ENCODE measurements around the gene SH2D3A. TPM values are rescaled to one million over a fixed set of nuclear protein-coding genes. Genes with fewer than 3 reads are reported as not detected.

Gene SH2D3A
- total RNA-seq, 1 experiment from 2014 or later: 43.4 TPM

- peaks cover 16% of the 10 kb centered on the region; the same call in 1 of the 2 replicates for H3F3A ChIP-seq (ENCODE audit: insufficient read depth, low read depth)
- BruUV-seq (replicated peaks): no TSS peak
- H3K9me3 ChIP-seq (ENCODE audit: insufficient read depth, low read depth): no peaks in the 10 kb centered on the region
- no peaks in the 10 kb centered on the region for H3K9me2 ChIP-seq (ENCODE audit: insufficient read depth)
- ChIA-PET CTCF (no interaction called here), POLR2A (ENCODE audit: unreplicated experiment) (no interaction called here)
- intact Hi-C loops (cut with micrococcal nuclease; ENCODE audit: unreplicated experiment): no loop called here
- TF ChIP-seq CTCF (conservative IDR thresholded peaks at IDR 0.05) (no peak), EZH2 (IDR thresholded peaks at IDR 0.05; ENCODE audit: low read depth) (no peak)
- H3K4me3 ChIP-seq: no peak overlapping the region
- H3K27me3 ChIP-seq (ENCODE audit: insufficient read depth, low read depth): no peaks in the 10 kb centered on the region
- H3K36me3 ChIP-seq (ENCODE audit: low read depth): no peaks in the 10 kb centered on the region
- no peaks in the 10 kb centered on the region for H4K20me1 ChIP-seq (ENCODE audit: insufficient read depth)
- peaks cover 13% of the 10 kb centered on the region; the same call in 1 of the 2 replicates for H3K79me2 ChIP-seq (ENCODE audit: low read depth)
- no peak overlapping the region for H3K27ac ChIP-seq
- H3K4me1 ChIP-seq (replicated peaks; ENCODE audit: insufficient read depth): peaks cover under 1% of the 10 kb centered on the region
- no peak for DNase-seq
- H2AFZ ChIP-seq: no peak overlapping the region
- no peak overlapping the region for H3K4me2 ChIP-seq
Measured at GRCh38 chr19:6732803-6733337, 34.4 kb downstream of the SH2D3A start.

- no peaks in the 10 kb centered on the region for H4K20me1 ChIP-seq (ENCODE audit: insufficient read depth)
- ChIA-PET CTCF (no interaction called here), POLR2A (ENCODE audit: unreplicated experiment) (no interaction called here)
- peaks cover 14% of the 10 kb centered on the region; the same call in 1 of the 2 replicates for H3F3A ChIP-seq (ENCODE audit: insufficient read depth, low read depth)
- H3K9me2 ChIP-seq (ENCODE audit: insufficient read depth): no peaks in the 10 kb centered on the region
- H3K36me3 ChIP-seq (ENCODE audit: low read depth): no peaks in the 10 kb centered on the region
- no peak overlapping the region for H3K4me3 ChIP-seq
- no peak overlapping the region for H3K27ac ChIP-seq
- no peaks in the 10 kb centered on the region for H3K27me3 ChIP-seq (ENCODE audit: insufficient read depth, low read depth)
- no peak overlapping the region for H2AFZ ChIP-seq
- TF ChIP-seq EZH2 (IDR thresholded peaks at IDR 0.05; ENCODE audit: low read depth) (no peak), CTCF (conservative IDR thresholded peaks at IDR 0.05) (no peak)
- no peaks in the 10 kb centered on the region for H3K9me3 ChIP-seq (ENCODE audit: insufficient read depth, low read depth)
- intact Hi-C loops (cut with micrococcal nuclease; ENCODE audit: unreplicated experiment): no loop called here
- H3K4me2 ChIP-seq: no peak overlapping the region
- no TSS peak for BruUV-seq (replicated peaks)
- no peak for DNase-seq
- H3K79me2 ChIP-seq (ENCODE audit: low read depth): peaks cover 13% of the 10 kb centered on the region; the same call in 1 of the 2 replicates
- no peaks in the 10 kb centered on the region; the same call in 1 of the 2 replicates for H3K4me1 ChIP-seq (replicated peaks; ENCODE audit: insufficient read depth)
Measured at GRCh38 chr19:6731822-6732221, 35.4 kb downstream of the SH2D3A start.

- Histone ChIP-seq H3K4me3 (no peak overlapping the region), H3K36me3 (ENCODE audit: low read depth) (no peaks in the 10 kb centered on the region), H2AFZ (no peak overlapping the region), H3K27ac (no peak overlapping the region), H3K9me3 (ENCODE audit: insufficient read depth, low read depth) (no peaks in the 10 kb centered on the region), H3F3A (ENCODE audit: insufficient read depth, low read depth) (peaks cover 10% of the 10 kb centered on the region; the same call in 1 of the 2 replicates), H3K4me1 (replicated peaks; ENCODE audit: insufficient read depth) (no peaks in the 10 kb centered on the region; the same call in 1 of the 2 replicates), H3K4me2 (no peak overlapping the region), H3K79me2 (ENCODE audit: low read depth) (peaks cover 12% of the 10 kb centered on the region; the same call in 1 of the 2 replicates), H3K9me2 (ENCODE audit: insufficient read depth) (no peaks in the 10 kb centered on the region), H3K27me3 (ENCODE audit: insufficient read depth, low read depth) (no peaks in the 10 kb centered on the region), H4K20me1 (ENCODE audit: insufficient read depth) (no peaks in the 10 kb centered on the region)
- ChIA-PET POLR2A (ENCODE audit: unreplicated experiment) (interaction anchor here (0.6 kb wide), 1 partner anchor 254 kb away, joined by 3 read pairs; no protein-coding TSS in a partner anchor), CTCF (interaction anchor here (0.6 kb wide), 1 partner anchor 605 kb away, joined by 3 read pairs; no protein-coding TSS in a partner anchor)
- TF ChIP-seq EZH2 (IDR thresholded peaks at IDR 0.05; ENCODE audit: low read depth): no peak
- TF ChIP-seq CTCF (conservative IDR thresholded peaks at IDR 0.05): no peak
- no TSS peak for BruUV-seq (replicated peaks)
- DNase-seq: no peak
- intact Hi-C loops (cut with micrococcal nuclease; ENCODE audit: unreplicated experiment): no loop called here
Measured at GRCh38 chr19:6730941-6731670, 36.1 kb downstream of the SH2D3A start.

Data from PC-9 (cell line).